ENCODE results near the gene NUB1.

NUB1 gene

DNA sequence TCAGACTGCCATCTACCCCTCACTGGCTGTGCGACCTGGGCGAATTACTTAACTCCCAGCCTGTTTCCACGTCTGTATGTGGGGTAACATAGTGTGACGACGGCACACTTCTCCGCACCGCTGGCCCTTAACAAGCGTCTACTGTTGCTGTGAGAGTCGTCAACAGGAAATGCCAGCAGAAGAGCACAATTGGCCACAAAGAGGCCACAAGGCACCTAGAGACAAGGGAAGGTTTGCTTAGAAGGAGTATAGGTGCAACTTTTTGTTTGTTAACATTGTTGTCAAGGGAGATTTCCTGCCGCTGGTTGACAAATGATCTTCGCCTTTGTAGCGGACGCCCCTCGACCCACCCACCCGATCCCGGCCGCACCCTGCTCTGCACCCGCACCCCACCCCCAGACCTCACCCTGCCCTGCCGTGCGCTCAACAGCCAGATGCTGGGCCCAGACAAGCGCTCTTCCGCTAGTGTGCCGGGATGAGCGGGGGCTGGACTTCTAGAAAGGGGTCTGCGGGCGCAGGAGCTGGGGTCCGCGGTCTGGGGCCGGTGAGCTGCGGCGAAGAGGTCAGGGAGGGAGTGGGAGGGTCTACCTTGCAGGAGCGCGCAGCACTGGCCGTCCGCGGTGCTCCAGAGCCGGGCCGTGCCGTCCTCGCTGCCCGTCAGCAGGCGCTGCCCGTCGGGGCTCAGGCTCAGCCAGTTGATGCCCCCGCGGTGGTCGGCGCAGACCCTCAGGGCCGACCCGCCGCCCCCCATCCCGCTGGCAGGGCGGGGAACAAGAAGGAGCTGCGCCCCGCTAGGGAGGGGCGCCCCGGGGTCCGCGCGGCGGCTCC, 67.4 kb downstream of the NUB1 start:
- no peak for TF ChIP-seq CTCF (conservative IDR thresholded peaks at IDR 0.05; ENCODE audit: control insufficient read depth, insufficient read depth, low read depth, low read length)
- peak; percentile 15 for DNase-seq (ENCODE audit: low read depth)
- no peak overlapping the region for H3K4me3 ChIP-seq (ENCODE audit: control insufficient read depth, low read depth, low read length)

- peak within 1 kb of the TSS; percentile 23 for H3K4me3 ChIP-seq (ENCODE audit: control insufficient read depth, low read depth, low read length)
- no peak for DNase-seq (ENCODE audit: low read depth)
- TF ChIP-seq CTCF (conservative IDR thresholded peaks at IDR 0.05; ENCODE audit: control insufficient read depth, insufficient read depth, low read depth, low read length): no peak
Measured at GRCh38 chr7:151409667-151410404, 68.2 kb downstream of the NUB1 start, which contains the start of gene WDR86. Gene WDR86, minus strand, starts transcription at chr7:151410038. Its CDS starts 449 bp downstream, at chr7:151409589.

- DNase-seq (ENCODE audit: low read depth): no peak
- no peak for TF ChIP-seq CTCF (conservative IDR thresholded peaks at IDR 0.05; ENCODE audit: control insufficient read depth, insufficient read depth, low read depth, low read length)
- peak overlapping the region; percentile 23 for H3K4me3 ChIP-seq (ENCODE audit: control insufficient read depth, low read depth, low read length)
Measured at GRCh38 chr7:151410405-151411390, 69.1 kb downstream of the NUB1 start.

DNA sequence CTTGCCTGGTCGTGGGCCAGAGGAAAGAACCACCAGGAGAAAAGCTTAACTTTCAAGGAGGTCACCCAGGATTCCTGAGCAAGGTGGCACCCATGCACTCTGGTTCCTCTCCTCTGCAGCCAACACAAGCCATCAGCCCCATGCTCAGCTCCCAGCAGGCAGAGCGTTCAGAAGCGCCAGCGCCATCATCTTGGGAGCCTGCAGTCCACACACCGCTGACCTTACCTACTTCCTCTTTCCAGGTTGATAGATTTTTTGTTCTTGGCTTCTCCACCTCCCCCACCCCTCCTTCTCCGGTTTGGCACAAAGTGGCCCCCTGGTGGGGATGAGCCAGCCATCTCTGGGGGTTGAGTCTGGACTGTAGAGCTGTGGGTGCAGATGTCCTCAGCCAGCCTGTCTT, 69.9 kb downstream of the NUB1 start:
- DNase-seq (ENCODE audit: low read depth): no peak
- TF ChIP-seq CTCF (conservative IDR thresholded peaks at IDR 0.05; ENCODE audit: control insufficient read depth, insufficient read depth, low read depth, low read length): no peak
- no peak overlapping the region for H3K4me3 ChIP-seq (ENCODE audit: control insufficient read depth, low read depth, low read length)

GRCh38 chr7:151412318-151412717, 70.7 kb downstream of the NUB1 start:
- no peak overlapping the region for H3K4me3 ChIP-seq (ENCODE audit: control insufficient read depth, low read depth, low read length)
- DNase-seq (ENCODE audit: low read depth): no peak
- TF ChIP-seq CTCF (conservative IDR thresholded peaks at IDR 0.05; ENCODE audit: control insufficient read depth, insufficient read depth, low read depth, low read length): no peak

- no peak for TF ChIP-seq CTCF (conservative IDR thresholded peaks at IDR 0.05; ENCODE audit: control insufficient read depth, insufficient read depth, low read depth, low read length)
- no peak overlapping the region for H3K4me3 ChIP-seq (ENCODE audit: control insufficient read depth, low read depth, low read length)
- DNase-seq (ENCODE audit: low read depth): no peak
Measured at GRCh38 chr7:151413241-151413640, 71.6 kb downstream of the NUB1 start.

All from fibroblast of mammary gland (primary cell).